PFSK-1 (cell line): ENCODE data around the gene MACROD1.

Experiments
- POLR2AphosphoS5 ChIP-seq: IDR thresholded peaks from 2 replicates; pipeline ENCODE4 v1.6.1; 2012; ENCODE audit warnings: low read depth, mild to moderate bottlenecking, control low read depth, low read length, moderate library complexity
- SIN3A ChIP-seq: IDR thresholded peaks from 2 replicates; pipeline ENCODE4 v1.6.1; 2012; ENCODE audit warnings: mild to moderate bottlenecking, low read length, moderate library complexity, borderline replicate concordance; ENCODE audit not compliant: insufficient read depth
- TF ChIP-seq, protein P1 (sequence below), 2 experiments: IDR thresholded peaks; 2 replicates each; pipeline versions ENCODE4 v1.6.1 to v1.8.0; 2011 to 2012; ENCODE audit warnings: low read depth in 2 of 2, low read length in 2 of 2, control low read depth in 1 of 2, inconsistent platforms in 1 of 2, mild to moderate bottlenecking in 1 of 2, moderate library complexity in 1 of 2; ENCODE audit not compliant: insufficient read depth in 1 of 2

DNA sequence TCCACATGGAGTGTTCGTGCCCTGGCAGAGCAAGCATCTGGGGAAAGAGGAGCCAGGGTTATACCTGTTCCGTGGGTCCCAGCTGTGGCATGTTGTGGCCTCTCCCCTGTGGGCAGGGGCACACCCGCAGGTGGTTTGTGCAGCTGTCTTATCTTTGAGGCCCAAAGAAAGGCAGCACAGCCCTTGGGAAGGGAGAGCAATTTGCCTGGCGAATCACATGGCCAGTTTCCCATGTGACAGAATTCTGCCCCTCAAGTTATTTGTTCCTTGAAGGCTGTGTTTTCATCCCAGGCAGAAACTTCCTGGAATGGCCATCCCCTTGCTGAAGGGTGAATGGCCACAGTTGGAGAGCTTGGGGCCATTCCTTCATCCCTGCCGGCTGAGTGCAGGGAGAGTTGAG, 207.9 kb downstream of the MACROD1 start:
- TF ChIP-seq, protein P1, sequence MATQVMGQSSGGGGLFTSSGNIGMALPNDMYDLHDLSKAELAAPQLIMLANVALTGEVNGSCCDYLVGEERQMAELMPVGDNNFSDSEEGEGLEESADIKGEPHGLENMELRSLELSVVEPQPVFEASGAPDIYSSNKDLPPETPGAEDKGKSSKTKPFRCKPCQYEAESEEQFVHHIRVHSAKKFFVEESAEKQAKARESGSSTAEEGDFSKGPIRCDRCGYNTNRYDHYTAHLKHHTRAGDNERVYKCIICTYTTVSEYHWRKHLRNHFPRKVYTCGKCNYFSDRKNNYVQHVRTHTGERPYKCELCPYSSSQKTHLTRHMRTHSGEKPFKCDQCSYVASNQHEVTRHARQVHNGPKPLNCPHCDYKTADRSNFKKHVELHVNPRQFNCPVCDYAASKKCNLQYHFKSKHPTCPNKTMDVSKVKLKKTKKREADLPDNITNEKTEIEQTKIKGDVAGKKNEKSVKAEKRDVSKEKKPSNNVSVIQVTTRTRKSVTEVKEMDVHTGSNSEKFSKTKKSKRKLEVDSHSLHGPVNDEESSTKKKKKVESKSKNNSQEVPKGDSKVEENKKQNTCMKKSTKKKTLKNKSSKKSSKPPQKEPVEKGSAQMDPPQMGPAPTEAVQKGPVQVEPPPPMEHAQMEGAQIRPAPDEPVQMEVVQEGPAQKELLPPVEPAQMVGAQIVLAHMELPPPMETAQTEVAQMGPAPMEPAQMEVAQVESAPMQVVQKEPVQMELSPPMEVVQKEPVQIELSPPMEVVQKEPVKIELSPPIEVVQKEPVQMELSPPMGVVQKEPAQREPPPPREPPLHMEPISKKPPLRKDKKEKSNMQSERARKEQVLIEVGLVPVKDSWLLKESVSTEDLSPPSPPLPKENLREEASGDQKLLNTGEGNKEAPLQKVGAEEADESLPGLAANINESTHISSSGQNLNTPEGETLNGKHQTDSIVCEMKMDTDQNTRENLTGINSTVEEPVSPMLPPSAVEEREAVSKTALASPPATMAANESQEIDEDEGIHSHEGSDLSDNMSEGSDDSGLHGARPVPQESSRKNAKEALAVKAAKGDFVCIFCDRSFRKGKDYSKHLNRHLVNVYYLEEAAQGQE (IDR thresholded peaks at IDR 0.05; ENCODE audit: insufficient read depth in 1 of 2, low read depth in 2 of 2, low read length in 2 of 2) = no peak
- TF ChIP-seq POLR2AphosphoS5 (no peak), SIN3A (no peak)
